Stimulated activated CD4-positive, alpha-beta T cell treated with anti-CD3 and anti-CD28 coated beads, Interleukin-1b, Interleukin-23, amount 100 ng/mL, for 48 hours (primary cell): ENCODE measurements around the gene HOXA1.

ENCODE experiments used
- DNase-seq: peaks from one replicate; pipeline ENCODE4 v3.0.0-alpha.2; 2020

HOXA1 gene

GRCh38 chr7:27116031-27116961 lies 20.5 kb upstream of the HOXA1 start:
- no peak for DNase-seq

DNA sequence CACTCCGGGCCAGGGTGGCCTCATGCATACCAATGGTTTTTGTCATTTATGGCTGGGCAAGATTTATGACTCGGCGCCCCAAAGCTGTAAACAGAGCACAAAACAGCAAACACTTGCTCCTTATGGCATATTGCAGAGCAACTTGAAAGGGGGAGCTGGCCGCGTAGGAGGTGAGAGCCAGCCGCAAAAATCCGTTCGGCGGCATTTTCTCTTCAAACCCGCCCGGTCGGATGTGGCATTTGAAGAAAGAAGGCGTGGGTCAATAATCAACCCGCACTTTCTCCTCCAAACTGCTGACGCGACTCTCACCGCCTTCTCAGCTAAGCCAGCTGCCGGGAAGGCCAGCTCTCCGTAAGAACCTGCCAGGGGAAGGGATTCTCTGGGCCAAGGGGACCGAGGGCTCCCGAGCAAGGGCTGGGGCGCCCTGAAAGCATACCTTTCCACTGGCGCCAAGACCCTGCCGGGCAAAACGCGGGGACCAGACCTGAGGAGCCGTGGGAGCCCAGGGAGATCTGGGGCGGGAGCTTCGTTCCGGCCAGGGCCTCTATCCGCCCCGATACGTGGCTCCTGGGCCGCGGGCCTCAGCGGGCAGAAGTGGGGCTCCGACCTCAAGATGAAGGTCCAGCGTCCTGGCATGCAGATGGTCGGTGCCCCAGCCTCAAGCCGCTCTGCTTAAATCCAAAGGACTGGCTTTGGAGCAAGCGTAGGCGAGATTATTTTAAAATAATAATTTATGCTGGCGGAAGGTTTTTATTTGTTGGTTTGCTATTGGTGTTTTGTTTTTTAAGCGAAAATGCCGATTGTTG lies 19.6 kb upstream of the HOXA1 start:
- no peak for DNase-seq

GRCh38 chr7:27114881-27115220 lies 19.1 kb upstream of the HOXA1 start:
- no peak for DNase-seq

DNA sequence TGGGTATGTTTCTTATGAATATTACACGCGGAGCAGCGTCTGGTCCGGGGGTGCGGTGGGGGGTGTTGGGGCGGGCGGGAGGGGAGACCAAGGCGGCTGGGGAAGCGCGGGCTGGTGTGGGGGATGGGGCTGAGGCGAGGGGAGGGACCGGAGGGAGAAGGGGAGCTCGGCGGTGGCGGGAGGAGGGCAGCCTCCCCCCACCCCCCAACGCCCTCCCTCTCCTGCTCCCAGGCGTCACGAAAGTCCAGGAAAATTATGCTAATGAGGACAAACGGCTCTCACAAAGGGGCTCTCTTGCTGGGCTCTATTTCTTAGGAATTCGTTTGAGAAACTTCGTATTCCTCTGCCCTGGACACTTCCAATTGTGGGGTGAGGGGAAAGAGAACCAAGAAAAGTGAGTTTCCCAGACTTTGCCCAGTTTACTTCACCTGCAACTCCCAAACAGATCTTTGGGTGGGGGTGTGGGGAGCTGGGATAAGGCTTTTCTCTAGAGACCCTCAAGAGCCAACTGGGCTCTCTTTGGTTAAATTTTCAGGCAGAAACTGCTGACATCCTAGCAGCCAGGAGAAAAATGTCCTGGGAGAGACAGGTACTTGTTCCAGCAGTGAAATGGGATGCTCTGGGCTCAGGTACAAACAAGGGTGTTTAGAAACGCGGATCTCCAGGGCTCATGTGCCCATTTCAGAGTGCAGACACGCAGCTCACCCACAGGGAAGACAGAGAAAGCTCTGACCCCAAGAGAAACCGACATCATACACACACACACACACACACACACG lies 18.4 kb upstream of the HOXA1 start:
- DNase-seq = no peak

DNA sequence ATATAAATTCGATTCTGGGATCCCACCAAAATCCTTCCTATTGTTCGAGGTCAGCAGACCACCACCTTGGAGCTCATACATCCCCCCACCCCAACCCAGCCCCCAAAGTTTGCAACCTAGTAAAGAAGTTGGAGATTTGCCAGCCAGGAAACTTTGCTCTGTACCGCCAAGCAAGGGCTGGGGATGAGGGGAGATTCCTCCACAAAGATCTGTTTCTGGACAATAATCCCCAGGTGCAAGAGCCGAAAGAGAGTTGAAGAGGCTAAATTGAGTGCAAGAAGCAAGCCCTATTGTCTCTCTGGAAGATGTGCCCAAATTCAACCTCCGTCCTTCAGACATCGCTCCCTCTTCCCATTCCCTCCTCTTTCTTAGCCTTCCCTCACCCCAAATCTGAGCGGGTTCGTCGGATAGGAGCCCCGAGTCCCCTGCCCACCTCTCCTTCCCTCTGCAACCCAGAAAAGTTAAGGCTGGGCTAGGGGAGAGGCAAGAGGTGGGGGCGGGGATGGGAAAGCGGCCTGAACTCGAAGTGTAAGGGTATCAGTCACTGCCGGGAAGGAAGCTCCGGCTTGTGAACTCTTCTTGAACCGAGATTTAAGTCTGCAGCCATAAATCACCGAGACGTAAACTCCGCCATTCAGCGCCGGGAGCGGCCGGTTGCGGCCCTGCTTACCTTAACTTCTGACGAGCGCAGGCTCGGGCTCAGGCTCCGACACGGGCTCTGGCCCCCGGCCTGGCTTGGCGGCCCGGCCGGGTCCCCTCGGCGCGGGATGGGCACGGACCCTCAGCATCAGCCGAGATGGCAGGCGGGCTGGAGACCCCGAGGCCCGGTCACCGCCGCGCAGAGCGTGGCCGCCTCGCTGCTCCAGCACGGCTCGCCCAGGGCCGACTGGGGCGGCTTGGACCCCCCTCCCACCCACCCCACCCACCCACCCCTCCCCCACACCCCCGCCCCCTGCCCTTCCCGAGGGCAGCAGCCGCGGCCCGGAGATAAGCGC lies 17.5 kb upstream of the HOXA1 start:
- DNase-seq = no peak

DNA sequence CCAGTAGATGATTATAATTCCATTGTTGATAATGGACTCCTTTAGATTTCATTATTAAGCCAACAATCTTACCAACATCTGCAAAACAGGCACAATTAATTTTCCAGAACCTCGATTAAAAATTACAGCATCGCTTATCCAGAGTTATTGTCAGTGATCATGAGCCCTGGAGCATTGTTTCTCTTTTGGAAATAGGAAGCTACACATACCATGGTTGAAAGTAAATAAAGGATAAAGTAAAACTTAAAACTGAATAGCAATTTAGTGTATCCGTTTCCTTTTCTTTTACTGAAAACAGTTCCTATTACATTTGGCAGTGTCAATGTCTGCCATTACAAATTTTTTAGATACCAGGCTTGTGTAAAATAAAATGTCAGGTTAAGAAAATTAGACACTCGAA lies 16.6 kb upstream of the HOXA1 start:
- DNase-seq = no peak

DNA sequence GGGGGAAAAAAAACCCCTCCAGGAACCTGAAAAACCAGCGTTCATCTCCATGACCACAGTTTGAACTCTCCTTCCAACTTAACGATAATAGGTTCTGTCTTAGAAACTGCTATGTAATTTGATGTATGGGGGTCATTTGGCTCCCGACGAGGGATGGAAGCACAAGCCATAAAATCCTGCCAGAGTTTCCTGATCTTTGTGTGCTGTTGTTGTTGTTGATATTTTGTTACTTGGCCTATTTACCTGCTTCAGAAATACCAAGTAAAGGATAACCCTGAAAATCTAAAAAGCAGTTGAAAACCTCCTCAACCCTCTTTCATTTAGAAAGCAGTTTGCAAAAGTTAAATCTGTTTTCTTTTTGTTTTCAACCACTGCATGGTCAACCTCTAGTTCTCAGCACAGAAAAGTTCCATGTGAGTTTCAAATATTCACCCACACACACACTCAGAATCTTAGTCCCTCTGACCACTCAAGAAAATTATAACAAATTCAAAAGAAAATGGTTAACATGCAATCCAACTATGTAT lies 16.0 kb upstream of the HOXA1 start:
- DNase-seq = no peak

GRCh38 chr7:27111042-27111750 lies 15.4 kb upstream of the HOXA1 start:
- no peak for DNase-seq

DNA sequence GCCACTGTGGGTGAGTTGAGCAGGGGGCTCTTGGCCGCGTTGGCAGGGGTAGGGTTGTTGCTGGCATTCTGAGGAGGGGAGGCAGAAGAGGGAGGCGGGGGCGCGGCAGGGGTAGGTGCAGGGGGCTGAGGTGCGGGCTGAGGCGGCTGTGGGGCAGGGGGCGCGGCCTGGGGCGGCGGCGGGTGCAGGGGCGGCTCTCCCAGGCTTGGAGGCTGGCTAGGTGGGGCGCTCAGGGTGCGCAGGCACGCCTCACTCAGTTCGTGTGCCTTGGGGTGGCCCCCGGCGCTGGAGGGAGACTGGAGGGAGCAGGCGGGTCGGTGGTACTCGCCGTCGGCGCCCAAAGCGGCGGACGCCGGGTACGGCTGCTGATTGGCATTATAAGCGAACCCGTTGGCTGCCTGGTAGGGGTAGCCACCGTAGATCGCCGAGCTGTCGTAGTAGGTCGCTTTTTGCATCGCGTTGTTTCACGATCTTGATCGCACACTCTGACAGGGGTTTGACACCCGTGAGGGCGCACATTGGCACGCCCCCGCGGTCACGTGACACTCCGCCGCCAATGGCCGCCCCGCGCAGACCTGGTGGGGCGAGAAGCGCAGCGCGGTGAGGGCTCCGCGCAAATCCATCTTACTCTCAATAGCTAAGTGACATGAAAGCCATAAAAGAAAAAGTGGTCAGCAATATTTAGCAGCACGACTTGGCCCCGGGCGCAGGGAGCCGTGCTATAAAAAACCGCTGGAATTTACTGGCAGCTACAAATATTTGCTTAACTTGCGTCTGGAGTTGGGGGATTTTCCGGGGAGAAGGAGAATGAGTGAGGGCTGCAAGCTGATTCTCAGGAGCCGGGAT lies 14.6 kb upstream of the HOXA1 start:
- DNase-seq = no peak

DNA sequence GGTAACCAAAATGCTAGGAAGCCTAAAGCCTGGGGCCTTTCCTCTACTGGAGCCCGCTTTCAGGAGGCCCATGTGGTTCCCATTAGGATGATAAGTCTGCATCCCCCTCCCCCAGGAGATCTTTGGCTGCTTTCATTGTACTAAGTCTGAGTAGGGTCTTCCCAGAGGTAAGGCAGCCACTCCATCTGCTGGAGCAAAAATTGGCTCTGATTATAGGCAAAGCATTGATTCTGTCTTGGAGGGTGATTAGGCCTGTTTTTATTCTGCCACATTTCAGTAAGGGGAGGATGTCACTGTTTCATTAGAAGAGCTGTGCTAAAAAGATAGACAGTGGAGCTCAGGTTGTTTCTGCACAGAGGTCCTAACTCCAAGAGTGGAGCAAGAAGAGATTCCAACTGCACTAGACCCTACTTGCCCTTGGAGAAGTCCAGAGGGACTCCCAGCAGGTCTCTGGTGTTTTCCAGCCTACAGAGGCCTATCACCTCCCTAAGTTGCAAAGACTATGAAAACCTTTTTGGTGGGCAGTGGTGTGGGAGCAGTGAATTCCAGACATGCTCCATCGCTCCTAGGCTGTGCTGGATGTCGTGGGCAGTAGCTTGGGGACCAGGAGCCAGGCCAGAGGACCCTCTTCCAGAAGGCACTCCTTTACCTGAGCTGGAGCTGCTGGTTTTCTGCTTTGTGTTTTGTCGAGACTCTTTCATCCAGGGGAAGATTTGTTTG lies 13.8 kb upstream of the HOXA1 start:
- DNase-seq = no peak

- DNase-seq = no peak
Observed at GRCh38 chr7:27108390-27109127, 12.8 kb upstream of the HOXA1 start.

GRCh38 chr7:27107391-27108381 lies 11.9 kb upstream of the HOXA1 start:
- no peak for DNase-seq

- no peak for DNase-seq
Observed at GRCh38 chr7:27106901-27107240, 11.1 kb upstream of the HOXA1 start.

- no peak for DNase-seq
Observed at GRCh38 chr7:27106181-27106900, 10.5 kb upstream of the HOXA1 start.

DNA sequence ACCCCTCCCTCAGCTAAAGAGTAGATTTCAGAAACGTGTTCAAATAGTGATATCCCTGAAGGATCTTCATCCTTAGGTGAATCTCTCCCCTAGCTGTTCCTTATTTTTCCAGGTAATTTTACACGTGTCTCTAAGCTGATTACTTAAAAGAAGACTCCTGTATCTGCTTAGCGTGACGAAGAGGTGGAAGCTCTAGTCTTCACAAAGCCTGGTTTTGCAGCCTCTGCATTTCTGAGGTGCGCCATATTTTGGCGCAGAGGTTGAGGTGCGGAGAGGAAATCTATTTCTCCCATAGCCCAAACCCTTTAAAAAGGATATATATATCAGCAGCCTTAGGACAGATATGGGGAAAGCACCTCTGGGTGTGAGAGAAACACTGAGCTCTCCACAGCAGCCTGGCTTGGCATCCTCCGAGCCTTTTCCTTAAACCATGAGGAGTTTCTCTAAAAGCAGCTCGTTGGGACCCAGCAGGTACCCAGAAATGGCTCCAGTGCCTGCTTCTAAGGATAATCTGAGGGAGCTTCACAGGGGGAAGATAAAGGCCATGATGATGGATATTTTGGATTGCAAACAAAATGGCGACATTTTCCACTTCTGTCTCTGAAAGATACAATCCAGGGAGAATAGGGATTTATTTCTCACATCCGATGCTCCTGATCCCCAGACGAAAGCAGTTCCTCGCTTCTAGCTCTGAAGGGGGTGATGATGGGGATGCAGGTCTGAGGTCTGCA lies 9.7 kb upstream of the HOXA1 start:
- no peak for DNase-seq
